Naive thymus-derived CD4-positive, alpha-beta T cell (primary cell): ENCODE data around the gene CERS6. TPM values are rescaled to one million over a fixed set of nuclear protein-coding genes. Genes with fewer than 3 reads are reported as not detected.

Source experiments
- ATAC-seq: fragments of 150-1000 bp; cut with Tn5 transposase; 2 replicates; pipeline ENCODE4 v1.10.0; 2021; ENCODE audit warnings: mild to moderate bottlenecking, moderate library complexity
- CTCF ChIA-PET: fragments of 350-600 bp; sonication (Branson Sonifier 250); formaldehyde crosslinking; loops from one replicate; lab custom pipeline; 2021; ENCODE audit warnings: antibody characterized with exemption; lab: Charles Lee
- POLR2A ChIA-PET: fragments of 350-600 bp; sonication (Branson Sonifier 250); formaldehyde crosslinking; loops from one replicate; lab custom pipeline; 2021; ENCODE audit warnings: antibody characterized with exemption, inconsistent platforms; lab: Charles Lee
- DNase-seq, 9 donors: peaks; one replicate each; pipeline versions ENCODE4 v3.0.0 to v3.0.0-alpha.2; 2020 to 2022; ENCODE audit warnings: mixed read lengths in 1 of 9
- H3K27ac ChIP-seq: one replicate; pipeline ENCODE4 v1.7.0; 2013; ENCODE audit warnings: mild to moderate bottlenecking, low read depth, low read length, moderate library complexity
- H3K27me3 ChIP-seq, 2 donors: one replicate each; pipeline ENCODE4 v1.7.0; 2013; ENCODE audit warnings: low read length in 2 of 2, mild to moderate bottlenecking in 2 of 2, moderate library complexity in 2 of 2; ENCODE audit not compliant: control insufficient read depth in 2 of 2, insufficient read depth in 2 of 2
- H3K36me3 ChIP-seq, 3 experiments: 1 replicate in 2 of 3; 2 replicates in 1 of 3; pipeline ENCODE4 v1.7.0; 2013; ENCODE audit warnings: low read length in 3 of 3, mild to moderate bottlenecking in 3 of 3, moderate library complexity in 1 of 3; ENCODE audit not compliant: insufficient read depth in 3 of 3, control insufficient read depth in 2 of 3
- H3K4me1 ChIP-seq, 2 donors: one replicate each; pipeline ENCODE4 v1.7.0; 2013; ENCODE audit warnings: low read length in 2 of 2, mild to moderate bottlenecking in 2 of 2, moderate library complexity in 1 of 2; ENCODE audit not compliant: control insufficient read depth in 2 of 2, insufficient read depth in 2 of 2
- H3K4me3 ChIP-seq: 2 replicates; pipeline ENCODE4 v1.7.0; 2013; ENCODE audit warnings: mild to moderate bottlenecking, low read length
- H3K9me3 ChIP-seq, 3 experiments: 1 replicate in 2 of 3; 2 replicates in 1 of 3; pipeline ENCODE4 v1.7.0; 2013; ENCODE audit warnings: low read length in 3 of 3; ENCODE audit not compliant: control insufficient read depth in 2 of 3
- H3K27ac Mint-ChIP-seq, 9 donors: one replicate each; pipeline ENCODE4 v1.8.0; 2020 to 2022; ENCODE audit warnings: mixed read lengths in 9 of 9, mild to moderate bottlenecking in 8 of 9, moderate library complexity in 5 of 9, inconsistent platforms in 2 of 9
- H3K27me3 Mint-ChIP-seq, 5 donors: one replicate each; pipeline ENCODE4 v1.8.0; 2021 to 2022; ENCODE audit warnings: mixed read lengths in 5 of 5, mild to moderate bottlenecking in 1 of 5
- H3K36me3 Mint-ChIP-seq, 5 donors: one replicate each; pipeline ENCODE4 v1.8.0; 2020 to 2022; ENCODE audit warnings: mixed read lengths in 5 of 5, mild to moderate bottlenecking in 3 of 5, inconsistent platforms in 1 of 5
- H3K4me1 Mint-ChIP-seq, 7 donors: one replicate each; pipeline ENCODE4 v1.8.0; 2020 to 2022; ENCODE audit warnings: mixed read lengths in 7 of 7, mild to moderate bottlenecking in 3 of 7, inconsistent platforms in 1 of 7
- H3K4me3 Mint-ChIP-seq, 10 donors: one replicate each; pipeline ENCODE4 v1.8.0; 2020 to 2022; ENCODE audit warnings: mild to moderate bottlenecking in 10 of 10, mixed read lengths in 10 of 10, moderate library complexity in 6 of 10, inconsistent platforms in 2 of 10
- H3K9me3 Mint-ChIP-seq, 11 donors: one replicate each; pipeline ENCODE4 v1.8.0; 2020 to 2022; ENCODE audit warnings: mixed read lengths in 11 of 11, mild to moderate bottlenecking in 4 of 11, inconsistent platforms in 1 of 11, moderate library complexity in 1 of 11
- intact Hi-C, 2 donors: fragments of 100-400 bp; cut with micrococcal nuclease; formaldehyde crosslinking; loops; one replicate each; pipeline ENCODE4 v1.15.1; 2023
- polyA plus RNA-seq, 2 donors: library from polyadenylated mRNA; unstranded; fragments of 300-500 nt; fragmentation: Illumina TruSeq; gene quantifications; one replicate each; pipeline ENCODE4 v1.2.3, GENCODE V29; 2021
- total RNA-seq, 6 experiments: library from RNA in 5 of 6; stranded (reverse) in 5 of 6; gene quantifications; 1 replicate in 5 of 6; 2 replicates in 1 of 6; pipeline ENCODE4 v1.2.3 and lab custom pipeline; 2021 to 2026

CERS6 gene
- total and polyA plus RNA-seq, 7 experiments from 2014 or later = 9.1 to 28.4 (median 19.7) TPM

DNA sequence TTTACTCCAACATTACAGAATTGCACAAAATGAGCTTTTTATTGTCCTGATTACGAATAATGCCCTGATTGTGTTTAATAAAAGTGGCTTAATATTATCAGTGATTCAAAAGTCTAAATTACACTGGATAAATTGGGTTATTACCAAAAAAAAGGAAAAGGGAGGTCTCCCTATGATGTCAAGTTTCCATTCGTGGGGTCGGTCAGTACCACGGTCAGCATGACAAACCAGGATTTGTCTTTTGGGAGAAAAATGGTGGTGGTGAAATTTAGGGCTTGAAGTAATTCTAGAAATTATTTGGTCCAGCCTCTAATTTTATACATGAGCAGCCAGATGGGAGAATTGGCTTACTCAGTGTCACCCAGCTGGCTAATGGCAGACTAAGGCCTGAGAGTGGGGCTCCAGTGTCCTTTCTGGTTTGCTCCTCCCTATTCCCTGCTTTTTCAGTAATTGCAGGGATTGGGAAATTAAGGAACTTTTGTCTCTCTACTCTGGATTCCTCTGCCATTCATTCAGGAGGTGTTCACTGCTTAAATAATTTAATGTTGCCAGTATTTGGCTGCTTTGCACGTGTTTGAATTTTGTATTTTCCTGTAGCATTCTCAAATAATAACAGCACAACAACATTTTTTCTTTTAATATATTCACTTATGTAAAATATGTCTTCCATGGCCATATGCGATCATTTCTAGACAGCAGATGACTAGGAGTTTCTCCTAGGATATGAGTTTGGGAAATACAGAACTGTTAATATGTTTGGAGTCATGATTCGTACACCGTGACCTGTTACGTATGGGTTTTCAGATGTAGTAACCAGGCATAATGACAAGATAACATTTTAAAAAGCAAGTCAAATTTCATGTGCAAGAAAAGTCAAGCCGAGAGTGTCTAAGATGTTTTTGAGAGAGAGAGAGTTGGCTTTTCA, 217.5 kb downstream of the CERS6 start:
- intact Hi-C loops = no loop called here
- Histone ChIP-seq H3K27me3 (no peaks in the 10 kb centered on the region), H3K27ac (no peak overlapping the region), H3K4me3 (no peak overlapping the region), H3K4me1 (no peaks in the 10 kb centered on the region), H3K9me3 (no peaks in the 10 kb centered on the region), H3K36me3 (no peaks in the 10 kb centered on the region)
- no peak overlapping the region for H3K4me3 Mint-ChIP-seq
- ATAC-seq = no peak
- H3K36me3 Mint-ChIP-seq = peaks cover 0 to 49% (median 12%) of the 10 kb centered on the region in 5 donors
- CTCF ChIA-PET = no interaction called here
- peaks cover 0 to 4% (median 0%) of the 10 kb centered on the region in 11 donors for H3K9me3 Mint-ChIP-seq
- DNase-seq = no peak
- peaks cover 0 to 29% (median 15%) of the 10 kb centered on the region in 7 donors for H3K4me1 Mint-ChIP-seq
- POLR2A ChIA-PET = no interaction called here
- no peak overlapping the region for H3K27ac Mint-ChIP-seq
- no peaks in the 10 kb centered on the region for H3K27me3 Mint-ChIP-seq

DNA sequence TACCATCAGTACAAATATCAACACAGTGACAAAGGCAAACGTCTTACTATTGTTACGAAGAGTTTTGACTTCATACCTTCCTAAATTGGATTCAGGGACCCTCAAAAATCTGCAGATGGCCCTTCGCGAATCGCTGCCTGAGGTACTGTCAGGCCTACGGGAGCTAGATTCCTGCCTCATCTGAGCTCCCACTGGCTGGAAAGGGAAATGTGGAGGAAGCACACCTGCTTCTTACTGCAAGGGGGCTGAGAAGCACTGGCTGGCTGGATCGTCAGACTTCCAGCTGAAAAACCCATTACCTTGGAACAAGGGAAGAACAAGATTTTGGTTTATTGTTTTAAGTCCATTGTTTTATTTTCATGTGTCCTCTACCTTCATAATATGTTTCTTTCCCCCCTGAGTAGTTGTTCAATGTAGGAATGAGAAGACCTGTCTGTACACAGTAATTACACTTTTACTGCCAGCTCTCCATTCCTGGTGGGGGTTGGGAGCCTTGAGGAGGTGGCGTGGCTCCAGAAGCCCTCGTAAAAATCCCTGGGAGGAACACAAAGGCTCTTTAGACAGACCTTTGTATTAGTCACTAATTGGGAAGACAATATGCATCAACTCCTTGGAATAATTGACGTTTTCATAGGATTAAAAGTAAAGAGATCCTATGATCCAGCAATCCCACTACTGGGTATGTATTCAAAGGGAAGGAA, 222.2 kb downstream of the CERS6 start:
- Histone ChIP-seq H3K9me3 (no peaks in the 10 kb centered on the region), H3K36me3 (no peaks in the 10 kb centered on the region), H3K27ac (no peak overlapping the region), H3K4me1 (no peaks in the 10 kb centered on the region), H3K27me3 (no peaks in the 10 kb centered on the region), H3K4me3 (no peak overlapping the region)
- Mint-ChIP-seq H3K36me3 (peaks cover 0 to 36% (median 13%) of the 10 kb centered on the region in 5 donors), H3K4me1 (peaks cover 0 to 27% (median 10%) of the 10 kb centered on the region in 7 donors), H3K9me3 (peaks cover 0 to 2% (median 0%) of the 10 kb centered on the region in 11 donors), H3K27ac (no peak overlapping the region), H3K27me3 (no peaks in the 10 kb centered on the region), H3K4me3 (peak overlapping the region in 1 of 10 donors; percentile 1)
- POLR2A ChIA-PET = no interaction called here
- intact Hi-C loops = no loop called here
- ATAC-seq (no peak), DNase-seq (no peak)
- CTCF ChIA-PET = no interaction called here

DNA sequence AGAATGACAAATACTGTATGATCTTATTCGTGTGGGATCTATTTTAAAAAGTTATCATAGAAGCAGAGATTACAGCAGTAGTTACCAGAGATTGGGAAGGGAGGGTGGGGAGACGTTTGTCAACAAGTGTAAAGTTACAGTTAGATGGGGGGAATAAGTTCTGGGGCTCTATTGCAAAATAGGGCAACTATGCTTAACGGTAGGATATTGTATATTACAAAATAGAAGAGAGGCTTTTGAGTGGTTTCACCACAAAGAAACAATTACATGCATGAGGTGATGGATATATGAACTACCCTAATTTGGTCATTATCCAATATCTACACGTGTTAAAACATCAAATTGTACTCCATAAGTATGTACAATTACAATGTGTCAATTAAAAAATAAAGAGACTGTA, 223.0 kb downstream of the CERS6 start:
- no peak overlapping the region for H3K27ac Mint-ChIP-seq

DNA sequence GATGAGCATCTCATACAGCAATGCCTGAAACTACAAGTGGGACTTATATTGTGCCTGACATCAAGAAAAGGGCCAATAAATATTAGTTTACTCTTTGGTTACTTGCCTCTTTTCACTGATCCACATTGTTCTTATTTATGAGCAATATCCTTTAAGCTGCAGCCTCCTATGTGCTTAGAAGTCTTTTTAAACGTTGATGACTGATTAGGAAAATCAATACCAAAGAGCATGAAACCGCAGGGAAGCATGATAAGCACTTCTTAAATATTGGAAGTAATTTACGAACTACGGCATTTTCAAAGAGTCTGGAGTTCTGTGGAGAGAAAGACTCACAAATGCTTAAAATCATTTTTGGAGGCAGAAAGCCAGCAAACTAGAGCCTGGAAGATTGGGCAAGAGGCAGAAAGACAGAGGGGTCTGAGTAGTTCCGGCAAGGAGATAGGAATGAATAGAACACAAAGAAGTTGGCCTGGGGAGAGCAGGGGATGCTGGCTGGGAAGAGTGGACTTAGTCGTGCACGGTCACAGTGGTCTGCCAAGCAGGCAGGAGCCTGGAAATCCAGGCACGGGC, 223.8 kb downstream of the CERS6 start:
- Histone ChIP-seq H3K27ac (no peak overlapping the region), H3K9me3 (no peaks in the 10 kb centered on the region), H3K27me3 (no peaks in the 10 kb centered on the region), H3K4me3 (no peak overlapping the region), H3K4me1 (no peaks in the 10 kb centered on the region), H3K36me3 (no peaks in the 10 kb centered on the region)
- CTCF ChIA-PET = no interaction called here
- H3K27ac Mint-ChIP-seq = no peak overlapping the region
- DNase-seq = no peak
- intact Hi-C loops = no loop called here
- POLR2A ChIA-PET = no interaction called here
- H3K4me3 Mint-ChIP-seq = no peak overlapping the region
- no peaks in the 10 kb centered on the region for H3K27me3 Mint-ChIP-seq
- no peak for ATAC-seq
- H3K4me1 Mint-ChIP-seq = peaks cover 0 to 30% (median 10%) of the 10 kb centered on the region in 7 donors
- peaks cover 0 to 2% (median 0%) of the 10 kb centered on the region in 11 donors for H3K9me3 Mint-ChIP-seq
- peaks cover 0 to 28% (median 13%) of the 10 kb centered on the region in 5 donors for H3K36me3 Mint-ChIP-seq

More for the DNA sequence above, 223.0 kb downstream of the CERS6 start:
- peaks cover 0 to 33% (median 13%) of the 10 kb centered on the region in 5 donors for H3K36me3 Mint-ChIP-seq
- H3K9me3 Mint-ChIP-seq = peaks cover 0 to 2% (median 0%) of the 10 kb centered on the region in 11 donors
- H3K4me3 ChIP-seq = no peak overlapping the region
- H3K4me1 Mint-ChIP-seq = peaks cover 0 to 30% (median 10%) of the 10 kb centered on the region in 7 donors
- DNase-seq (no peak), ATAC-seq (no peak)
- POLR2A ChIA-PET = no interaction called here
- H3K27ac ChIP-seq = no peak overlapping the region
- CTCF ChIA-PET = no interaction called here
- H3K36me3 ChIP-seq = no peaks in the 10 kb centered on the region
- no peaks in the 10 kb centered on the region for H3K4me1 ChIP-seq
- intact Hi-C loops = no loop called here
- no peak overlapping the region for H3K4me3 Mint-ChIP-seq
- H3K27me3 Mint-ChIP-seq = no peaks in the 10 kb centered on the region
- no peaks in the 10 kb centered on the region for H3K9me3 ChIP-seq
- no peaks in the 10 kb centered on the region for H3K27me3 ChIP-seq

DNA sequence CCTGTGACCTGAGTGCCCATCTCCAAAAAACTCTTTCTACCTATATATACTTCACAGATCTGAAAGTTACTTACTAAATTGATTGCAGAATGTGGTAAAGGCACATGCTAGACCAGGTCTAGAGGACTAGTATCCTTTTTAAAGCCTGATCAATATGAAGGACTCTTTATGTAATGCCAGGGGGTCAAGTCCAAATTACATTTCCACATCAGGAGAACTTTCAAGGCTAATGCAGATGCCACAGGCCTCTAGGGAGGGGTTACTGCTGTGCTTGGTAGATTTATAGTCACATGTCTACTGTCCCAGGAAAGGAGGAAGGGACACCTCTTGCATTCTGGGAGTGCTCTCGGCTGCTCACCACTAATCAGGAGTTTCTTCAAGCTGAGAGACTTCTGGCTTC, 227.9 kb downstream of the CERS6 start:
- ChIA-PET CTCF (interaction anchor here (1.1 kb wide), 1 partner anchor 15 kb away, joined by 3 read pairs; no protein-coding TSS in a partner anchor), POLR2A (no interaction called here)
- Mint-ChIP-seq H3K36me3 (peaks cover 0 to 12% (median 4%) of the 10 kb centered on the region in 5 donors), H3K27me3 (no peaks in the 10 kb centered on the region), H3K4me3 (no peak overlapping the region), H3K9me3 (no peaks in the 10 kb centered on the region), H3K27ac (no peak overlapping the region), H3K4me1 (peaks cover 0 to 35% (median 12%) of the 10 kb centered on the region in 7 donors)
- H3K4me1 ChIP-seq = no peaks in the 10 kb centered on the region
- H3K27ac ChIP-seq = no peak overlapping the region
- H3K9me3 ChIP-seq = no peaks in the 10 kb centered on the region
- DNase-seq (no peak), ATAC-seq (no peak)
- intact Hi-C loops = no loop called here
- no peaks in the 10 kb centered on the region for H3K36me3 ChIP-seq
- no peaks in the 10 kb centered on the region for H3K27me3 ChIP-seq
- H3K4me3 ChIP-seq = no peak overlapping the region

DNA sequence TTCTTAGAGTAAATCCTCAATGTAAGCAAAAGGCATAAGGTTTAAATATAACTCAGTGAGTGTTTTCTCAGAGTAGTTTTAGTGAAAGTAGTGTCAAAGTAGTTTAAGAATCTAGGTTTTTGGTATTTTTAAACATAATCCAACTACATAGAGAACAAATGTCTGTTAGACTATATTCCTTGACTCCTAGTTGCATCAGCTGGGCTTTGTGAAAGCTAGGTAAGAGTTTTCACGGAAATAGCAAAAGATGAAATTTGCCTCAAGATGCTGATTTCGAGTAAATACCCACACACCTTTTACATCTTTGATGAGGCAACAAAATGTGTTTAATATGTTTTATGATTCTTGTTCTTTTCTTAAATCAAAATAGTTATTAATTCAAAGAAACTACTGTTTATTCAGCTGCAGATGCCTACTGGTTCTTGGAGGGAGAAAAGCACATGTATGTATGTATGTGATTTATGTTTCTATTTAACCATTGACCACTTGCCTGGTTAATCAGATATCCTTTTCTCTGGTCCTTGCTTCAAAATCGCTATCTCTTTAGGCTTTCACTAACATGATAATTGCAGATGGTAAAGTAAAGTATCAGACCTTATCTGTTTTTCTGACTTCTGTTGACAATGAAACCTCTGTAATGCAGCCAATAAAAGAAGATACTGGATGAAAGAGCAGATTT, 229.0 kb downstream of the CERS6 start:
- CTCF ChIA-PET = interaction anchor here (1.1 to 1.9 kb wide), 2 partner anchors 16 to 21 kb away, joined by 3 to 7 read pairs; no protein-coding TSS in a partner anchor
- H3K9me3 Mint-ChIP-seq = no peaks in the 10 kb centered on the region
- no peaks in the 10 kb centered on the region for H3K4me1 ChIP-seq
- no peak overlapping the region for H3K27ac ChIP-seq
- H3K27me3 ChIP-seq = no peaks in the 10 kb centered on the region
- POLR2A ChIA-PET = no interaction called here
- H3K36me3 ChIP-seq = no peaks in the 10 kb centered on the region
- no peak for ATAC-seq
- H3K27me3 Mint-ChIP-seq = no peaks in the 10 kb centered on the region
- no peak overlapping the region for H3K4me3 Mint-ChIP-seq
- H3K4me3 ChIP-seq = no peak overlapping the region
- H3K9me3 ChIP-seq = no peaks in the 10 kb centered on the region
- peaks cover 0 to 9% (median 4%) of the 10 kb centered on the region in 5 donors for H3K36me3 Mint-ChIP-seq
- DNase-seq = no peak
- intact Hi-C loops = loop anchor here in 1 of 2 donors (5.0 kb wide), 3 partner anchors 228 to 243 kb away; partner anchors contain the start of gene CERS6
- no peak overlapping the region for H3K27ac Mint-ChIP-seq
- peaks cover 0 to 34% (median 11%) of the 10 kb centered on the region in 7 donors for H3K4me1 Mint-ChIP-seq
